Activated CD4-positive, CD25-positive, alpha-beta regulatory T cell treated with anti-CD3 and anti-CD28 coated beads, Interleukin-2, amount 50 U/mL, for 72 hours (primary cell): ENCODE data around the gene MALT1.
A peak's percentile ranks its signal among the peaks of the same experiment; 100 is the strongest.

ENCODE experiments used
- DNase-seq: peaks from one replicate; pipeline ENCODE4 v3.0.0; 2021

MALT1 gene

GRCh38 chr18:58777471-58777870 lies 106.2 kb downstream of the MALT1 start:
- DNase-seq = no peak

DNA sequence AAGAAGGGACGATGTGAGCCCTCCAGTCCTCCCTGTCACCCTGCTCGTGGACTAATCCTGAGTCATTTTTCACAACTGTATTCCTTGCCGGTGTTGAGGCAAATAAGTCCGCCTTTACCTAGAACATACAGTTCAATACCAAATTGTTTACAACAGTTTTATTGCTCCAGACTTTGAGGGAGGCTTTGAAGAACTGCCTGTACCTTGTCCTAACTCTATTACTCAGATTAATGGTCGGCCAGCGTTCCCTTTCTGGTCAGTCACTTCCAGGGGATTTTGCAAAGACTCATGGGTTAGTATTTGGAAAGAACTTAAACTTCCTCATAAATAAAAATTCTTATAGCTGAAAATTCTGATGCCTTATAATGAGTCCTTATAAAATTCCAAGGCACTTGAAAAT lies 108.3 kb downstream of the MALT1 start:
- DNase-seq = no peak

- DNase-seq = no peak
Measured at GRCh38 chr18:58780045-58780444, 108.8 kb downstream of the MALT1 start.

GRCh38 chr18:58781627-58782194 lies 110.4 kb downstream of the MALT1 start:
- DNase-seq = peak; percentile 66

DNA sequence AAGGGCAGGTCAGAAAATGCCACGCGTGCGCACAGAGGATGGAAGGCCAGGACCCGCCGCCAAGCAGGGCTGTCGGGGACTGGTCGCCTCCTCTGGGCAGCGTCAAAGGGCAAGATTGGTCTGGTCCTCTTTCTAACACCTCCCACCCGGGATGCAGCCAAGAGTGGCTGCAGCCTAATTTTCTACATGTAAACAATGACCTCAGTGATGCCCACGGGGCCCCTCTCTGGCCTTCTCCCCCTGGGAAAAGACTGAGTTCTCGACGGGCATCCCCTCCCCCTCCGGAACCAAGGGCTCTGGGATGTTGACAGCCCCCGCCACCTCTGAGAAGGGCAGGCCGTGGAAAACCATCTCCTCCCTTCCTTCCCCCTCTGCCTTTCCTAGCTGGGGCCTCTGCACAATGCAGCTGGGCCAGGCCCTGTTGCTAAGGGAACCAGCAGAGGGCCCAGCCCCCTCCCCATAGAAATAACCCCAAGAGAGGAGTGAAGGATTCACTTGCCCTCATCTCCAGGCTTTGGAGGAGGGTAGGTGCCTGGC lies 113.4 kb downstream of the MALT1 start:
- DNase-seq = no peak

- DNase-seq = no peak
Measured at GRCh38 chr18:58785171-58785805, 114.0 kb downstream of the MALT1 start.

GRCh38 chr18:58785870-58786269 lies 114.6 kb downstream of the MALT1 start:
- DNase-seq = no peak

- DNase-seq = no peak
Measured at GRCh38 chr18:58787536-58788149, 116.4 kb downstream of the MALT1 start.

- DNase-seq = no peak
Measured at GRCh38 chr18:58788470-58788869, 117.2 kb downstream of the MALT1 start.

GRCh38 chr18:58788971-58789875 lies 118.0 kb downstream of the MALT1 start:
- DNase-seq = no peak

GRCh38 chr18:58789876-58790240 lies 118.6 kb downstream of the MALT1 start:
- DNase-seq = no peak

GRCh38 chr18:58792086-58792485 lies 120.8 kb downstream of the MALT1 start:
- DNase-seq = no peak

GRCh38 chr18:58793361-58793760 lies 122.1 kb downstream of the MALT1 start:
- no peak for DNase-seq

DNA sequence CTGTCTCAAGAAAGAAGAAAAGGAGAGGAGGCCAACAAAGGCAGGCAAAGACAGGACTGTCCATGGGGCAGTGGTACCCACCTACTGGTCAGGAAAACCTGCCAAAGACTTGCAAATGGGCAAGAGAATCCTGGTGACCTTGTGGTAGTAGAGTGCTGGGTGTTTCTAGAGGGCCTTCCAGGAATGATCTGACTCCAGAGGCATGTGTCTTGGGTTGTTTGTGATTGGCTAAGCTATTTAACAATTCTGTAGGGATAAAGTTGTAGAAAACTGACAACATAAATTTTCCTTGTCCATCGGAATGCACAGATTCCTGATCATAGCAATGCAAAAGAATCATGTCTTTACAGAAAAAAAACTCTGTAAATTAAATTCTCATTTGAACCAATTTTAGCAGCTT lies 125.0 kb downstream of the MALT1 start:
- DNase-seq = no peak

DNA sequence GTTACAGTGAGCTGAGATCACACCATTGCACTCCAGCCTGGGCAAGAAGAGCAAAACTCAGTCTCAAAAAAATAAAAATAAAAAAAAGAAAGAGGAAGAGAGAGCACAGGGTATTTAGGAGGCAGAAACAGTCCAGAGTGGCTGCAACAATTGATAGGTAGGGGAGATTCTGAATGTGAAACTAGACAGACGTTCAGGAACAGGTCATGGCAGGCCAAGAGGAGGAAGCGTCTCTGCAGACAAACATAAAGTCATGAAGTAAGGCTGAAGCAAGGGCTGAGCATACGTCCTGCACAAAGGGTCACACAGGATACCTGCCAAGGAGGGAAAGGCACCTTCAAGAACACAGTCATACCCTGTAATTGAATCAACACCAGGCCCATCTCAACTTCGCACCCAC lies 129.3 kb downstream of the MALT1 start:
- DNase-seq = no peak

DNA sequence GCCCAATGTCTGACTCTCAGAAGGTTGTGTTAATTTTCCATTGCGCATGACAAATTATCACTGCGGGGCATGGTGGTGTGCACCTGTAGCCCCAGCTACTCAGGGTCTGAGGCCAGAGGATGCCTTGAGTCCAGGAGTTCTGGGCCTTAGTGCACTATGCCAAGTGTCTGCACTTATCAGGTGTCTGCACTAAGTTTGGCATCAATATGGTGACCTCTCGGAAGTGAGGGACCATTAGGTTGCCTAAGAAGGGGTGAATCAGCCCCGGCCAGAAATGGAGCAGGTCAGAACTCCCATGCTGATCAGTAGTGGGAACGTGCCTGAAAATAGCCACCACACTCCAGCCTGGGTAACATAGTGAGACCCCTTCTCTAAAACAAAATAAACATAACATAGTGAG lies 131.7 kb downstream of the MALT1 start:
- DNase-seq = no peak

GRCh38 chr18:58803978-58804377 lies 132.7 kb downstream of the MALT1 start:
- no peak for DNase-seq
